Subcutaneous abdominal adipose tissue (tissue), 5 donors: Measurements from ENCODE around the gene RBM20.
A peak's percentile ranks its signal among the peaks of the same experiment; 100 is the strongest.

Experiments used
- H3K27ac ChIP-seq: one replicate; pipeline ENCODE4 v1.7.0; 2013; ENCODE audit warnings: low read depth, mild to moderate bottlenecking, inconsistent platforms, low read length, moderate library complexity
- H3K27me3 ChIP-seq, 5 donors: one replicate each; pipeline ENCODE4 v1.7.0; 2013; ENCODE audit warnings: low read length in 5 of 5, inconsistent platforms in 1 of 5; ENCODE audit not compliant: control insufficient read depth in 5 of 5, insufficient read depth in 4 of 5
- H3K36me3 ChIP-seq, 5 donors: one replicate each; pipeline ENCODE4 v1.7.0; 2013; ENCODE audit warnings: low read length in 5 of 5; ENCODE audit not compliant: control insufficient read depth in 5 of 5, insufficient read depth in 5 of 5
- H3K4me1 ChIP-seq, 5 donors: one replicate each; pipeline ENCODE4 v1.7.0; 2013; ENCODE audit warnings: low read length in 5 of 5, mild to moderate bottlenecking in 3 of 5, moderate library complexity in 1 of 5; ENCODE audit not compliant: control insufficient read depth in 5 of 5, insufficient read depth in 5 of 5
- H3K4me3 ChIP-seq, 5 donors: one replicate each; pipeline ENCODE4 v1.7.0; 2013; ENCODE audit warnings: low read length in 5 of 5, low read depth in 1 of 5
- H3K9ac ChIP-seq, 5 donors: one replicate each; pipeline ENCODE4 v1.7.0; 2013; ENCODE audit warnings: low read length in 5 of 5, mild to moderate bottlenecking in 4 of 5, moderate library complexity in 3 of 5
- H3K9me3 ChIP-seq, 5 donors: one replicate each; pipeline ENCODE4 v1.7.0; 2013; ENCODE audit warnings: low read length in 5 of 5; ENCODE audit not compliant: control insufficient read depth in 5 of 5
- donor health status: healthy.
- donor health status: healthy.
- donor health status: healthy.
- donor health status: healthy.
- donor health status: healthy.

RBM20 gene

DNA sequence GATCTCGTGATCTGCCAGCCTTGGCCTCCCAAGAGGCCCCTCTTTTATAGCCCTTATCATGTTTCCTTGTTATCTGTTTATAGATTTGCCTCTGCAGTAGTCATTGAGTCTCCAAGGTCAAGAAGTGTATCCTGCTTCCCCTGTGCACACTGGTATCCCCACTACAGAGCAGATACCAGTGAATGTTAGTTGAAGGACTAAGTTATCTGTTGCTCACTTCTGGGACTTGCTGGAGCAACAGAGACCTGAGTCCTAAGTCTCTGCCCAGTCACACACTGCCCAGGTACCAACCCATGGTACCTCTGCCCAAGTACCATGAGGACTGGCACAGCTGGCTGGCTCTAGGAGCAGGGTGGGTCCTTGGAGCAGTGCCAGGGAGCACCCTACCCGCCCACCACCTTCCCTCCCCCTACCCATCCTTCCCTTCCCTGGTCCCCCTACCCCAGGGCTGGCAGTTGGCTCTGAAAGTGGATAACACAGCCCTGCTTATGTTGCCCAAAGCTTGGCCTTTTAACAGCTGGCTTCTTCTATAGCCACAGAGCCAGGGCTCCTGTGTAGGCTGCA lies 201.1 kb downstream of the RBM20 start:
- no peak overlapping the region for H3K27ac ChIP-seq
- no peaks in the 10 kb centered on the region for H3K9me3 ChIP-seq
- no peaks in the 10 kb centered on the region for H3K36me3 ChIP-seq
- H3K27me3 ChIP-seq = no peaks in the 10 kb centered on the region
- H3K4me3 ChIP-seq = no peak overlapping the region
- H3K4me1 ChIP-seq = peaks cover 3 to 44% (median 33%) of the 10 kb centered on the region in 5 donors
- no peak overlapping the region for H3K9ac ChIP-seq

DNA sequence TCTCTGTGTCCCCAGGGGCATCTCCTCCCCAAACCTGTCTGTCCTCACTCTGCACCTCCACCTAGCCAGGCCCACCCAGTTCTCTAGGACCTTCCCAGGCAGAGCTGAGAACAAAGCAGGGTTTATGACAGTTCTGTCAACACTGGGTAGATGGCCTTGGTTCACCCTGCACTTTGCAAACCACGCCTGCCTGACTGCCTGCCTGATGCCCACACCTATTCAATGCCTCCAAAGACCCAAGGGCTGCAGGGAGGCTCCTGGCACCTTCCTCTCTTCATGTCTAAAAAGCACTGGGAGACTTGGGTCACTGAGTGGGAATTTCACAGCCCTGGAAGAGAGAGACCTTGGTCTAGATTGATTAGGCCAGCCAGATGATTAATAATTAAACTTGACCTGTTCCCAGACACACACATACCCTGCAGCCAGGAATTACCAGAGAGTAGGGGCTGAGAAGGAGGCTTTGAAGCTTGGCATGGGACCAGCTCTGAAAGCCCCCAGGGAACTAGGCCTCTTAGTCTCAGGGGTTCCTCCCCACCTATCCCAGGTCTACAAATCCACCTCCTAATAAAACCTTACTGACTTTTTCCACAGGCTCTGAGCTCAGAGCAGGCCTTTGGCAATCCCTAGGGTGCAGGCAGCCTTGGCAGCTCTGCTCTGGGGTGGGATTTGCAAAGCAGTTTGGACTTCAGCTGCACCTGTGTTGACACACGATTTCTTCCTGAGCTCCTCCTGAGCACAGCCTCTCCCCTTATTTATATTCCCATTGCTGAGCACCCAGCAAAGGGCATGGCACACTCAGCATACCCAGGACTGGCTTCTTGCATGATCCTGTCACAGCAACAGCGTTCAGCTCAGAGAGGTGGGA lies 201.9 kb downstream of the RBM20 start:
- no peaks in the 10 kb centered on the region for H3K27me3 ChIP-seq
- no peaks in the 10 kb centered on the region for H3K36me3 ChIP-seq
- peaks cover 3 to 44% (median 26%) of the 10 kb centered on the region in 5 donors for H3K4me1 ChIP-seq
- no peak overlapping the region for H3K9ac ChIP-seq
- no peak overlapping the region for H3K27ac ChIP-seq
- no peak overlapping the region for H3K4me3 ChIP-seq
- H3K9me3 ChIP-seq = no peaks in the 10 kb centered on the region

DNA sequence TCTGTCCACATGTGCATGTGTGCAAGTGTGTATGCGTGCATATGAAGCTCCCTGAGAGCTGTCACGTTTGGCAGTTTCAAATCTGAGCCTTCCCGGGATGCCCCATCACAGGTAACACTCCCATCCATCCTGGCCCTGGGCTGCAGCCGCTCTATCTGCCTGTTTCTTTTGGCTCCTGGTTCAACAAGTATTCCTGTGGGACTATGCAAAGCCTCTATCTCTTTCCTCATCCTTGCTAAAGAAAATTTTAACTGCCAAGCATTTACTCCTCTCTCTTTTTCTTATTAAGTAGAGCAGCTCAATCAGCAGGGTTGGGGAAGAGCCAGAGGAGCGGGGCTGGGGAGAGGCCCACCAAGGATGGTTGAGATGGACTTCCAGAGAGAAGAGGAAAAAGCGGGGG lies 203.2 kb downstream of the RBM20 start:
- peaks cover 3 to 38% (median 25%) of the 10 kb centered on the region in 5 donors for H3K4me1 ChIP-seq
- no peaks in the 10 kb centered on the region for H3K36me3 ChIP-seq
- H3K4me3 ChIP-seq = no peak overlapping the region
- no peaks in the 10 kb centered on the region for H3K9me3 ChIP-seq
- no peak overlapping the region for H3K9ac ChIP-seq
- H3K27me3 ChIP-seq = no peaks in the 10 kb centered on the region
- no peak overlapping the region for H3K27ac ChIP-seq

DNA sequence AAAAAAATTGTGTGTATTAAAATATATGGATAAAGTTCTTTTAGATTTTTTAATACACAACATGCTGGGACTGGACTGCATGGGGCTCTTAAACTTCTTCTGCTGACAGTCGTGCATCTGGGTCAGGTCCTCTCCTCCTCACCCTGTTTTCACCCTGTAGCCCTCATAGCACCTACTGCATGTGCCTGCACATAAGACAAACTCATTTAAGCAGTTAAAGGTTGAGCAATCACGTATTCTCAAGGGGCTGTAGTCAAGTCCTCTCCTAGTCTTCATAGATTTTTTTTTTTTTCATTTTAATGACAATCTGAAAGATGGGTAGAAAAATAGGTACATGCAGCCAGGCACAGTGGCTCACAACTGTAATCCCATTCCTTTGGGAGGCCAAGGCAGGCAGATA lies 204.0 kb downstream of the RBM20 start:
- Histone ChIP-seq H3K36me3 (no peaks in the 10 kb centered on the region), H3K27me3 (no peaks in the 10 kb centered on the region), H3K27ac (no peak overlapping the region), H3K4me3 (no peak overlapping the region), H3K4me1 (peaks cover 0 to 31% (median 18%) of the 10 kb centered on the region in 5 donors), H3K9ac (no peak overlapping the region), H3K9me3 (no peaks in the 10 kb centered on the region)

DNA sequence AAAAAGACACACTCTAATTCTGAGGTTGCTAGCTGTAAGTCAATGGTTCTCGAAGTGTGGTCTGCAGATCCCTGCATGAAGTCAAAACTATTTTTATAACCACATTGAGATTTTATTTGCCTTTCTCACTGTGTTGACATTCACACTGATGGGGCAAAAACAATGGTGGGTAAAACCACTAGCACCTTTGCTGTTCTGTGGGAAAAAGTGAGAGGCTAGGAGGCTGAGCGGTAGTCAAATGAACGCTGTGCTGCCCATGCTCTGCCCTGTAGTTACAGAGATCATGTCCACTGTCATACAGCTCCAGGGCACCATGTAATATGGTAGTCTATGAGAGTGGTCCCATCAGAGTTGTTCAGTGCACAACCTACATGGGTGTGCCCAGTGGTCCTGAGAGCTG lies 206.0 kb downstream of the RBM20 start:
- Histone ChIP-seq H3K36me3 (no peaks in the 10 kb centered on the region), H3K4me1 (peaks cover 0 to 26% (median 17%) of the 10 kb centered on the region in 5 donors), H3K4me3 (no peak overlapping the region), H3K9ac (no peak overlapping the region), H3K9me3 (no peaks in the 10 kb centered on the region), H3K27me3 (no peaks in the 10 kb centered on the region), H3K27ac (no peak overlapping the region)

DNA sequence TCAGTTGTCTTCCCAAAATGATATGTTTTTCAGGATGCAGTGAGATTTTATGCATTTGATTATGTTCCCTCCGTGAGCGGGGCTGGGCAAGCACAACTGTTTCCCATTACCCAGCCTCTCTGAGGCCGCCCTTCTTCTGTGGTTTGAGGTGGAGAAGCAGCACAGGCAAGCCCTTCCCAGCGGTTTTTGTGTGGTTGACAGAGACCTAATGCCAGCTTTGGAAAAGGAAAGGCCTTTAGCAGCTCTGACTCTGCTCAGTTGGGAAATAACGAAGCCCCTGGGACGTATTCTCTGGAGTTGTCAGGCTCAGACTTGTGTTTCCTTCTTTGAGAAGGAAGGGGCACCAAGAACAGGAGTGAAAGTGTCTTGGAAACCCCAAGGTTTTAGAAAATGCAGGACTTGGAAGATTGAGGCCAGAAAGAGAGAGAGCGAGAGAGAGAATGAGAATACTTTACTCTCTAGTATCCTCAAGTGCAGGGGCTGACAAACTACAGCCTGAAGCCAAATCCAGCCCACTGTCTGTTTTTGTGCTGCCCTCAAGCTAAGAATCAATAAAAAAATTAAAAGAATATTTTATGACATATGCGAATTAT lies 207.0 kb downstream of the RBM20 start:
- Histone ChIP-seq H3K4me3 (no peak overlapping the region), H3K27ac (peak overlapping the region; percentile 7), H3K9ac (no peak overlapping the region), H3K4me1 (peaks cover 0 to 28% (median 17%) of the 10 kb centered on the region in 5 donors), H3K36me3 (no peaks in the 10 kb centered on the region), H3K27me3 (no peaks in the 10 kb centered on the region), H3K9me3 (no peaks in the 10 kb centered on the region)

DNA sequence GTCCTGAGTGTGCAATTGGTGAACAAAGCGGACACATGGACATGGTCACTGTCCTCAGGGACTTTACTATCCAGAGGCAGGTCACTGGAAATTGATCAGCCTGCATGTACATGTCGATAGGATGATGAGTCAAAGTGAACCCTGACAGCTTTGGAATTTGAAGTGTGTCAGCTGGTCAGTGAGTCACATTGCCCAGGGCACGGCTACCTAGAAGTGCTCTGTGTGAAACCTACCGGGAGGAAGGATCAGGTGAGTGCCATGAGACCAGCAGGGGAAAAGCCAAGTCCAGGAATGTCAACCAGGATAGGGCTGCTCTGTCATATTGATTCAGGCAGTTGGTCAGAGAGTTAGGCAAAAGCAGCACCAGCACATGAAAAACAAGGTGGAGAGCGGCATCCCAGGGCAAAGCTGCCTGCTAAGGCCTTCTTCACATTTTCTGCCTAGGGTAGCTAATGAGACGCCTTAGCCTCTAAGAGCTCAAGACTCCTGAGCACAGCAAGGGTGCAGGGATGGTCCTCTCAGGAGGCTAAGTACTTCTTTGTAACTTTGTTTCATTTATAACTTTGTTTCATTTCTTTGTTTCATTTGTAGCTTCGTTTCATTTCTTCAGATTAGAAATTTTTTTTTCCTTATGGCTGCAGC lies 208.2 kb downstream of the RBM20 start:
- Histone ChIP-seq H3K4me3 (no peak overlapping the region), H3K9ac (no peak overlapping the region), H3K36me3 (no peaks in the 10 kb centered on the region), H3K27me3 (no peaks in the 10 kb centered on the region), H3K9me3 (no peaks in the 10 kb centered on the region), H3K27ac (no peak overlapping the region), H3K4me1 (peaks cover 0 to 24% (median 13%) of the 10 kb centered on the region in 5 donors)

DNA sequence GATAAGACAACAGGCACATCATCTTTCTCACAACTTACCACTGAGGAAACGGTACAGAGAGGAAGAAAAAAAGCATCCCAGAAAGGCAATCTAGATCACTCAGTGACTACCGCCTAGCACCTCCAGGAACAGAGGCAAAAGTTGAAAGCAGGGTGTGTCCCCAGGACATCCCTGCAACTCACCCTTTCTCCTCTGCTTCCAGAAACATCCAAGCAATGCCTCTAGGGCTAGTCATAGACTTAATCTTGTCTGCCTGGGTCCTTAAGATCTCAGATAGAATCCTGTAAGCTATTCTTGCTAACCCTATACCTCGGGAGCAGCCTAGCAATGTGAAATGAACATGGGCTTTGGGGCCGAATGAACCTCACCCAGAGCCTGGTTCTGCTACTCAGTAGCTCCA lies 208.8 kb downstream of the RBM20 start:
- no peaks in the 10 kb centered on the region for H3K27me3 ChIP-seq
- peaks cover 4 to 28% (median 18%) of the 10 kb centered on the region in 5 donors for H3K4me1 ChIP-seq
- no peak overlapping the region for H3K27ac ChIP-seq
- H3K4me3 ChIP-seq = no peak overlapping the region
- no peaks in the 10 kb centered on the region for H3K9me3 ChIP-seq
- no peak overlapping the region for H3K9ac ChIP-seq
- H3K36me3 ChIP-seq = no peaks in the 10 kb centered on the region

DNA sequence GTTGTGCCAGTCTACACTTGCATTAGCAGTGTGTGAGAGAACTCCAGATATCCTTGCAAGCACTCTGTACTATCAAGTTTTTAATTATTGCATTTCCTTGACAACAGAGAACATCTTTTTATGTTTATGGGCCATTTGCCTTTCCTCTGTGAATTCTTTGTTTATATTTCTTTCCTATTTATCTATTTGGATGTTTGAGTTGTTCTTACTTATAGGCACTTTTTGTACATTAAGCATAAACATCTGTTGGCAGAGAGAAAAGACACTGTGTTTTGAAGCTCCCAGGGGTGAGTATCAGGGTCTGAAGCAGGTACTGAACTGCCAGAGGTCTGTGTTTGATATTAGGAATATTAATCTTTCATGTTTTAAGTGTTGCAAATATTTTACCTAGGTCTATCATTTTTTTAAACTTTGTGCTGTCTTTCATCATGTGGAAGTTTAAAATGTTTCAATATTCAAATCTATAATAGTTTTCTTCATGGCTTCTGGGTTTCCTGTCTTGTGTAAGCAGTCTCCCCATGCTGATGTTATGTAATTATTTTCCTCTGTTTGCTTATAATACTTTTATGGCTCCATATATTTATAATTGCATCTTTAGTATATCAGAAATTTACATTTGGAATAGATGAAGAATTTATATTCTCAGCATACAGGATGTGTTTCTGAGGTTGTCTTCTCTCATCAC lies 209.9 kb downstream of the RBM20 start:
- Histone ChIP-seq H3K9ac (no peak overlapping the region), H3K27me3 (no peaks in the 10 kb centered on the region), H3K4me1 (peaks cover 4 to 34% (median 28%) of the 10 kb centered on the region in 5 donors), H3K27ac (no peak overlapping the region), H3K4me3 (no peak overlapping the region), H3K36me3 (no peaks in the 10 kb centered on the region), H3K9me3 (no peaks in the 10 kb centered on the region)
